ENCODE data around the gene EIF4A2. TPM values are rescaled to one million over a fixed set of nuclear protein-coding genes. Genes with fewer than 3 reads are reported as not detected.
A peak's percentile ranks its signal among the peaks of the same experiment; 100 is the strongest.

Gene EIF4A2
- total and polyA plus RNA-seq, 2 of the 13 experiments (the other 11 are each of a cell fraction or from before 2014, with no cell fraction given): 480 to 596 TPM

DNA sequence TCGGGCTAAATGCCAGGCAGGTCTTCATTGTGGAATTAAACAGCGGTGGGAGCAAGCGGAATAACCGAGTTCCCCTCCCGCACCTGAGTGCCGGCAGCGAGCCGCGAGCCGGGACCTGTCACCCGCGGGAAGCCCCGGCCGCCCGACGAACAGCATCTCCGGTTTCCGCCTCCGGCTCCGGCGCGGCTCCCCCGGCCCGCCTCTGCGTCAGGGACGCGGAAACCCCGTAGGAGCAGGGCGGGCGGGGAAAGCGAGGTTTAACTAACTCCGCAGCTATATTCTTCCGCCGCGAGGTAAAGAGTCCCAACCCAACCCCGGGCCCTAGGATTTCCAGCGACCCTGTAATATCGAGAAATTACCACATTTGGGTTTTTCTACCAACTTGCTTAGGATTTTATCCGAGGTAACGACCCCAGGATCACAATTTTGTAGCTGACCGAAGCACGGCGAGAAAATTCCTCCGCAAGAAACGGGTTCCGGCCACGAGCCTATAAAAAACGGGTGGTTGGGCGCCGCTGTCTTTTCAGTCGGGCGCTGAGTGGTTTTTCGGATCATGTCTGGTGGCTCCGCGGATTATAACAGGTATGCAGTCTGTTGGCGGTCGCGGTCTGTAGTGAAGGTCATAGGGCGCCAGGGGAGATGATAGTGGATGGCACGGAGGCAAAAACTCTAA is at the start of gene EIF4A2 (continued):
- TF ChIP-seq, protein P1, sequence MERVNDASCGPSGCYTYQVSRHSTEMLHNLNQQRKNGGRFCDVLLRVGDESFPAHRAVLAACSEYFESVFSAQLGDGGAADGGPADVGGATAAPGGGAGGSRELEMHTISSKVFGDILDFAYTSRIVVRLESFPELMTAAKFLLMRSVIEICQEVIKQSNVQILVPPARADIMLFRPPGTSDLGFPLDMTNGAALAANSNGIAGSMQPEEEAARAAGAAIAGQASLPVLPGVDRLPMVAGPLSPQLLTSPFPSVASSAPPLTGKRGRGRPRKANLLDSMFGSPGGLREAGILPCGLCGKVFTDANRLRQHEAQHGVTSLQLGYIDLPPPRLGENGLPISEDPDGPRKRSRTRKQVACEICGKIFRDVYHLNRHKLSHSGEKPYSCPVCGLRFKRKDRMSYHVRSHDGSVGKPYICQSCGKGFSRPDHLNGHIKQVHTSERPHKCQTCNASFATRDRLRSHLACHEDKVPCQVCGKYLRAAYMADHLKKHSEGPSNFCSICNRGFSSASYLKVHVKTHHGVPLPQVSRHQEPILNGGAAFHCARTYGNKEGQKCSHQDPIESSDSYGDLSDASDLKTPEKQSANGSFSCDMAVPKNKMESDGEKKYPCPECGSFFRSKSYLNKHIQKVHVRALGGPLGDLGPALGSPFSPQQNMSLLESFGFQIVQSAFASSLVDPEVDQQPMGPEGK (CRISPR knock-in tag; IDR thresholded peaks at IDR 0.05): peak; percentile 74
- TF ChIP-seq ZNF564 (CRISPR knock-in tag; IDR thresholded peaks at IDR 0.05): peak; percentile 83; the same call in 1 of the 2 replicates
- TF ChIP-seq PHF8 (CRISPR knock-in tag; IDR thresholded peaks at IDR 0.05): peak; percentile 73
- TF ChIP-seq, protein P2, sequence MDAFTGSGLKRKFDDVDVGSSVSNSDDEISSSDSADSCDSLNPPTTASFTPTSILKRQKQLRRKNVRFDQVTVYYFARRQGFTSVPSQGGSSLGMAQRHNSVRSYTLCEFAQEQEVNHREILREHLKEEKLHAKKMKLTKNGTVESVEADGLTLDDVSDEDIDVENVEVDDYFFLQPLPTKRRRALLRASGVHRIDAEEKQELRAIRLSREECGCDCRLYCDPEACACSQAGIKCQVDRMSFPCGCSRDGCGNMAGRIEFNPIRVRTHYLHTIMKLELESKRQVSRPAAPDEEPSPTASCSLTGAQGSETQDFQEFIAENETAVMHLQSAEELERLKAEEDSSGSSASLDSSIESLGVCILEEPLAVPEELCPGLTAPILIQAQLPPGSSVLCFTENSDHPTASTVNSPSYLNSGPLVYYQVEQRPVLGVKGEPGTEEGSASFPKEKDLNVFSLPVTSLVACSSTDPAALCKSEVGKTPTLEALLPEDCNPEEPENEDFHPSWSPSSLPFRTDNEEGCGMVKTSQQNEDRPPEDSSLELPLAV (CRISPR knock-in tag; conservative IDR thresholded peaks at IDR 0.05; ENCODE audit: low read depth): 0 out of 2 replicates have a peak, but pooled peaks have one; percentile 47
- no peak for TF ChIP-seq ZNF225 (CRISPR knock-in tag; IDR thresholded peaks at IDR 0.05)
- TF ChIP-seq CBFB (CRISPR knock-in tag; IDR thresholded peaks at IDR 0.05): peak; percentile 27; the same call in 1 of the 2 replicates
- peak; percentile 55 for TF ChIP-seq ZFY (CRISPR knock-in tag; IDR thresholded peaks at IDR 0.05)
- TF ChIP-seq, protein P3, sequence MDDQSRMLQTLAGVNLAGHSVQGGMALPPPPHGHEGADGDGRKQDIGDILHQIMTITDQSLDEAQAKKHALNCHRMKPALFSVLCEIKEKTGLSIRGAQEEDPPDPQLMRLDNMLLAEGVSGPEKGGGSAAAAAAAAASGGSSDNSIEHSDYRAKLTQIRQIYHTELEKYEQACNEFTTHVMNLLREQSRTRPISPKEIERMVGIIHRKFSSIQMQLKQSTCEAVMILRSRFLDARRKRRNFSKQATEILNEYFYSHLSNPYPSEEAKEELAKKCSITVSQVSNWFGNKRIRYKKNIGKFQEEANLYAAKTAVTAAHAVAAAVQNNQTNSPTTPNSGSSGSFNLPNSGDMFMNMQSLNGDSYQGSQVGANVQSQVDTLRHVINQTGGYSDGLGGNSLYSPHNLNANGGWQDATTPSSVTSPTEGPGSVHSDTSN (CRISPR knock-in tag; IDR thresholded peaks at IDR 0.05; ENCODE audit: borderline replicate concordance): no peak
- peak; percentile 78; the same call in 1 of the 2 replicates for TF ChIP-seq ZNF224 (CRISPR knock-in tag; IDR thresholded peaks at IDR 0.05)
